HG03575 (cell line): ENCODE data around the gene ANO10.

Experiments
- ATAC-seq: cut with Tn5 transposase; IDR thresholded peaks from one replicate; pipeline ENCODE4 v1.9.1; 2021; ENCODE audit not compliant: unreplicated experiment, insufficient number of reproducible peaks, low FRiP score; ENCODE audit errors: extremely low read depth

The ANO10 gene

GRCh38 chr3:43316783-43317460 lies 304.9 kb downstream of the ANO10 start:
- no peak for ATAC-seq
